ENCODE data around the gene HSPG2.

DNA sequence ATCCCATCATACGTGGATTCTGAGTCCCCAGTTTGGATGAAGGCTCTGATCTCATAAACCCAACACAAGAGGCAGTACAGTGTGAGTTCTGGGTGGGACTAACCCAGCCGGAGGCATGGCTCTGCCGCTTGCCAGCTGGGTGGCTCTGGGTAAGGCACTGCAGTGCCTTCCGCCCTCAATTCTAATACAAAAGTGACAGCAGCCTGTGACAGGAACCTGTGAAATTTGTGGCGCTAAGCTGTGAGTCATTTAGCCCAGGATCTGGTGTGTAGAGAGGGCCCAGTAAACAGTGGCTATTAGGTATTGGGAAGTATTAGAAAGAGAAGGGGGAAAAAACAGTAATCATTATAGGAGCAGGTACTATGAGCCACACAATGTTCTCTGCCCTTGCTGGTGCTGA, 23.3 kb downstream of the HSPG2 start:
- TF ChIP-seq POLR2A (IDR thresholded peaks at IDR 0.05; ENCODE audit: low read depth, low read length) (no peak), POLR2AphosphoS5 (IDR thresholded peaks at IDR 0.05; ENCODE audit: low read depth, low read length) (no peak), TAF1 (IDR thresholded peaks at IDR 0.05; ENCODE audit: borderline replicate concordance, low read depth, low read length) (no peak)
